ENCODE data around the gene PNPLA6. TPM values are rescaled to one million over a fixed set of nuclear protein-coding genes. Genes with fewer than 3 reads are reported as not detected.
"Not testable (repeated sequence)": the region's sequence is repeated elsewhere in the genome, so short reads cannot be mapped to it uniquely, and the experiment has no call there.

The PNPLA6 gene
- total RNA-seq, 1 donor from 2014 or later, result 43.5 TPM

DNA sequence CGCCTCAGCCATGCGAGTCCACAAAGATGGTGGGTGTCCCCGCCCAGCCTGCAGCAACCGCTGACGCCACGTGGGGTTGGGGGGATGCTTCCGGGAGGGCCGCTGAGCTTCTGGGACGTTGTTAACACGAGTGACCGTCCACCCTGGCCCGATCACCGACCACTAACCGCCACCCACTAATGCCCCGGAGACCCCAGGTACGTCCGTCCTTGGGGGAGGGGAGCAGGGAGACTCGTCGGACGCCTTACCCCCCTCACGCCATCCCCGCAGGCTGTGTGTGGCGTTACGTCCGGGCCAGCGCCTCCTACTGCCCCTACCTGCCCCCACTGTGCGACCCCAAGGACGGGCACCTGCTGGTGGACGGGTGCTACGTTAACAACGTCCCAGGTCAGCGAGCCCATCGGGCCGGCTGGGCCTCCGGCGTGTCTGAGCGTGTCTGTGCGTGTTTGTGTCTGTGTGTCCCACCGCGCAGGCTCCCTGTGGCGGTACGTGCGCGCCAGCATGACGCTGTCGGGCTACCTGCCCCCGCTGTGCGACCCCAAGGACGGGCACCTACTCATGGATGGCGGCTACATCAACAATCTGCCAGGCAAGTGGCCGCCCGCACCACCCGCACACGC lies 21.3 kb downstream of the PNPLA6 start:
- DNase-seq, result no peak

DNA sequence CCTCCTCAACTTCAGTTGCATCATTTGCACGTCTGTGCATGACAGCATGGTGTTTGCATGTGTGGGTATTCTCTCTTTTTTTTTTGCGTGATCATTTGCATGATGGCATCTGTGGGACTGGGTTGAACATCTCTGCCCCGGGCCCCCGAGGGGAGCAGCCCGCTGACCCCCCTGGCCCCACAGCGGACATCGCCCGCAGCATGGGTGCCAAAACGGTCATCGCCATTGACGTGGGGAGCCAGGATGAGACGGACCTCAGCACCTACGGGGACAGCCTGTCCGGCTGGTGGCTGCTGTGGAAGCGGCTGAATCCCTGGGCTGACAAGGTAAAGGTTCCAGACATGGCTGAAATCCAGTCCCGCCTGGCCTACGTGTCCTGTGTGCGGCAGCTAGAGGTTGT lies 23.1 kb downstream of the PNPLA6 start:
- no peak for DNase-seq

DNA sequence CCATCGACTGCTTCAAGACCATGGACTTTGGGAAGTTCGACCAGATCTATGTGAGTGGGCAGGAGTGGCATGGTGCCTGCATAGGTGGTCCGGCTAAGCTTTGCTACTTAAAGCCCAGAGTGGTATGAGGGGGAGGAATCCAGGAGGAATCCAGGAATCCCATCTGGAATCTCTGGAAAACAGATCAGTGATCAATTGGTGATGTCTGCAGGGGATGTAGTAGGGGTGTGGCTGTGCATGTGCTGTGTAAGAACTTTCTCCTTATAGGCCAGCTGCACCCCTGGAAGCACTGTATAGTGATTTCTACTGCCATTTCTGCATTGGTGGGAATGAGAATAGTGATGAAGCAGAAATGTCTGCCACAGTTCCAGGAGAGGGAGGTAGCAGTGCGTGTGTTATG lies 23.6 kb downstream of the PNPLA6 start:
- no peak for DNase-seq

DNA sequence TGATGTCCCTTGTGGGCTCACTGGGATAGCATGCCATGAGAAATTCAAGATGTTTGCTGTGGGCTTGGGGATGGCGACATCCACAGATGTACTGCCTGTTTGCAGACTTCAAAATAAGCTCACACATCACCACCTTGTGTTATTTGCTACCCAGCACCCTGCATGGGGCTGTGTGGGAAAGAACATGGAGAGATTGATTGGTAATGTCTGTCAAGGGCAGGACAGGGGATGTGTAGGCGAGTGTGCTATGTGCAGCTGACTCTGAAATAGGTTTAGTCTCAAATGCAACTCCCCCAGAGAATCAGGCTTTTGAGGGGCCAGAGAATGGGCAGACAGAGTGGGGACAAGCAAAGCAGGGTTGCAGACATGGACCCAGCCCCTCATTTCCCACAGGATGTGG lies 24.7 kb downstream of the PNPLA6 start:
- DNase-seq, result no peak

DNA sequence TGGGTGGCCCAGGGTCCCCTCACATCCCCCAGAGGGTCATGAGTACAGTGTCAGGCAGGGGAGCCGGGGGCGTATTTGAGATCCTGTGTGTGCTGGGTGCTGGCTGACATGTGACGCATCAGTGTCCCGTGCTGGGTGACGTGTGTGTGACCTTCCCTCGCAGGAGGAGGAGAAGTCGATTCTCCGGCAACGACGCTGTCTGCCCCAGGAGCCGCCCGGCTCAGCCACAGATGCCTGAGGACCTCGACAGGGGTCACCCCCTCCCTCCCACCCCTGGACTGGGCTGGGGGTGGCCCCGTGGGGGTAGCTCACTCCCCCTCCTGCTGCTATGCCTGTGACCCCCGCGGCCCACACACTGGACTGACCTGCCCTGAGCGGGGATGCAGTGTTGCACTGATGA lies 25.8 kb downstream of the PNPLA6 start:
- DNase-seq, result no peak

DNA sequence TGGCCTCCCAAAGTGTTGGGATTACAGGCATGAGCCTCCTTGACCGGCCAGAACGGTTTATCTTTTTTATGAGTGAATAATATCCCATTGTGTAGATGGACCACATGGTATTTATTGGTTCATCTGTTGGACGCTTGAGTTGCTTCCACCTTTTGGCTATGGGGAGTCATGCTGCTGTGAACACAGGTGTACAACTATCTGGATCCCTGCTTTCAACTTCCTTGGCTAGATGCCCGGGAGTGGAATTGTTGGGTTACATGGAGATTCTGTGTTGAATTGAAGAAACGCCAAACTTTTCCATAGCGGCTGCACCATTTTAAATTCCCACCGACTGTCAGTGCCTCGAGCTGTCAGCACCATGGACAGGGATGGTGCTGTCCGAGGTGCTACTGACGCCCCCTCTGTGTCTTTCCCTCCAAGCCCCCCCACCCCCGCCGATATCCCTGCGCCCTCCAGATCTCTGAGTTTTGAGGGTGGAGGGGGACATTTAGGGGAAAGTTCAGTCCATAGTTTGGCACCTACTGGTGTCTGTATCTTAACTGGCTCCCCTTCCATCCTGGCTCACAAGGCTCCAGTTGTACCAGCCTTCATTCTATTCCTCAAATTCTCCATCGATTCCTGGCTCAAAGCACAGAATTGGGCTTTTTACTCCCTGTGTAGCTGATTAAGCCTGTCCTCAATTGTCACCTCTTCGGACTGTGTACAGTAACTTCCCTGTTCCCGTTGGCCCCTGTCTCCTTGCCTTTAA lies 27.3 kb downstream of the PNPLA6 start:
- peak; percentile 28 for DNase-seq

DNA sequence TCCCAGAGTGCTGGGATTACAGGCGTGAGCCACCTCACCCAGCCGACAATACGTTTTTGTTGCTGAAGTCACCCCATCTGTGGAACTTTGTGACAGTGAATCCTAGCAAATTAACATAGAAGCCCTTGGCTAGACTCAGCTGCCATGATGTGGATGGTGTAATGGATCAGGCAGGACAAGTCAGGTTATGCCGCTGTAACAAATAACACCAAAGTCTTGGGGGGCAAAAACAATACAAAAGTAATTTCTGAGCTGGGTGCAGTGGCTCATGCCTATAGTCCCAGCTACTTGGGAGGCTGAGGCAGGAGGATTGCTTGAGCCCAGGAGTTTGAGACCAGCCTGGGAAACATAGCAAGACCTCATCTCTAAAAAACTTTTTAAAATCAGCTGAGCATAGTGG lies 29.3 kb downstream of the PNPLA6 start:
- no peak for DNase-seq

DNA sequence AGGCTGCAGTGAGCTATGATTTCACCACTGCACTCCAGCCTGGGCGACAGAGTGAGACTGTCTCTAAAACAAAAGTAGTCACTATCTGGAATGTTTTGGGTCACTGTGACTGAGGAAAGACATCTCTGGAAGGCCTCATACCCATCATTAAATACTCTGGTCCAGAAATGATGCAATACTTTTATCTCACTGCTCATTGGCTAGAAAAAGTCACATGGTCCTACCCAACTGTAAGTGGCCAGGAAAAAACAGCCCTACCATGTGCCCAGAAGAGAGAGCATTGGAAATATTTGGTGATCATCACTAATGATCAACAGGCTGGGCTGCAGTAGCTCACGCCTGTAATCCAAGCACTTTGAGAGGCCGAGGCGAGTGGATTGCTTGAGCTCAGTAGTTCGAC lies 29.8 kb downstream of the PNPLA6 start:
- no peak for DNase-seq

DNA sequence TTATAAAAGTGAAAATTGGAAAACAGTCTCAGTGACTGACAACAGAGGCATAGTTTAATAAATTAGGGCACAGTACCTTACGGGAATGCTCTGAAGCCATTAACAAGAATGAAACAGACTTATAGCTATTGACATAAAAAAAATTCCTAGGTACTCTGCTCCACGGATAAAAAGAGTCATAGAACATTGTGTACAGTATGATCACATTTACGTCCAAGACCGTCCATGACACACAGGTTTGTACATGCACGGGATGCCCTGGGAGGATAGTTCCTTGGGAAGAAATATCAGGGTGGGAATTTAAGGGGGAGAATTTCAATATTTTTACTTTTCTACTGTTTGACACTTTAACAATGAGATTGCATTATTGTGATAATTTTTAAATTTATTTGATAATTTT lies 35.2 kb downstream of the PNPLA6 start:
- no peak for DNase-seq

DNA sequence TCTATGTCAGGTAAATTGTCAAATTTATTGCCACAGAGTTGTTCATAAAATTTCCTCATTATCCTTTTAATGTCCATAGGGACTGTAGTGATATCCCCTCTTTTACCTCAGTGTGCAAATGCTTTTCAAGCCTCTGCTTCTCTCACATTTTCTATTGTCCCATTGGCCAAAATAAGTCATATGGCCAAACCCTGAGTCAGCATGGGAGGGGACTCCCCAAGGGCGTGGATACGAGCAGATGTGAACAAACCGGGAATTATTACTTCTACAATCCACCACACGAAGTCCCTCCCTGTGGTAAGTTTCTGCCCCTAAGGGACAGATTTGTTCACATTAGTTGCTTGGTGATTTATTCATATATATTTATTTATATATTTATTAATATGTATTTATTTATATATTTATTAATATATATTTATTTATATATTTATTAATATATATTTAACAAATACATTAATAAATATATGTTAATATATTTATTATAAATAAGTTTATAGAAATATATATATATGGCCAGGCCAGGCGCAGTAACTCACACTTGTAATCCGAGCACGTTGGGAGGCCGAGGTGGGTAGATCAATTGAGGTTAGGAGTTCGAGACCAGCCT lies 40.0 kb downstream of the PNPLA6 start:
- no peak for DNase-seq

DNA sequence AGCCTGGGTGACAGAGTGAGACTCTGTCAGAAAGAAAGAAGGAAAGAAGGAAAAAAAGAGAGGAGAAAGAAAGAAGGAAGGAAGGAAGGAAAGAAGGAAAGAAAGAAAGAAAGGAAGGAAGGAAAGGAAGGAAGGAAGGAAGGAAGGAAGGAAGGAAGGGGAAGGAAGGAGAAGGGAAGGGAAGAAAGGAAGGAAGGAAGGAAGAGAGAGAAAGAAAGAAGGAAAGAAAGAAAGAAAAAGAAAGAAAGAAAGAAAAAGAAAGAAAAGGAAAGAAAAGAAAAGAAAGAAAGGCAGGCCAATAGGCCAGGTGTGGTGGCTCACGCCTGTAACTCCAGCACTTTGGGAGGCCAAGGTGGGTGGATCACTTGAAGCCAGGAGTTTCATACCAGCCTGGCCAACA lies 41.9 kb downstream of the PNPLA6 start:
- not testable (repeated sequence) for DNase-seq

DNA sequence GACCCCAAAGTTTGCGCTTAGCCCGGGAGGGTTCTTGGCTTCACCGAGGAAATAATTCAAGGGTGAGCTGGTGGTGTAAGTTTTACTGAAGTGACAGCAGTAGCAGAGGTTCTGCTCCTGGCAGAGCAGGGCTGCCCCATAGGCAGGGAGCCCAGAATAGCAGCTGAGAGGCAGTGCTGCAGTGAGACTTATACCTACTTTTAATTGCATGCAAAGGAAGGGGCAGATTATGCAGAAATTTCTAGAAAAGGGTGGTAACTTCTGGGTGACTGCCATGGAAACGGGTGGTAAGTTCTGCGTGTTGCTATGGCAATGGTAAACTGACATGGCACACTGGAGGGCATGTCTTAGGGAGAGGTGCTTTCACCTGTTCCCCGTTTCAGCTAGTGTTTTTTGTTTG lies 42.6 kb downstream of the PNPLA6 start:
- no peak for DNase-seq

DNA sequence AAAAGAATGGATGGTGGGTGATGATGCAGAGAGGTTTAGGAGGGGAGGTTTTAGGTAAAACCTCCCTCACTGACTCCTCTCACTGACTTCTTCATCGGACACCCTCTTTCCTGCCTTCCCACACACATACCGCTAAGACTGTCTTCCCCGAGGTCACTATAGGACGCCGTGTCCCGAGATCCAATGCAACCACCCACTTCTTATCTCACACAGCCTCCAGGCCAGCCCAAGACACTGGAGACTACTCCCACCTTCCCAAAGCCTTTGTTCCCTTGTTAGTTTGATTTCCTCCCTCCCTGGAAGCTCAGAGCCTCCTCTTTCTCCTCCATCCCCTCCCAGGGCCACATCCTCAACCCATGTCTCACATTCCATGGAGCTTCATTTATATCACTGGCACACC lies 43.7 kb downstream of the PNPLA6 start:
- no peak for DNase-seq

DNA sequence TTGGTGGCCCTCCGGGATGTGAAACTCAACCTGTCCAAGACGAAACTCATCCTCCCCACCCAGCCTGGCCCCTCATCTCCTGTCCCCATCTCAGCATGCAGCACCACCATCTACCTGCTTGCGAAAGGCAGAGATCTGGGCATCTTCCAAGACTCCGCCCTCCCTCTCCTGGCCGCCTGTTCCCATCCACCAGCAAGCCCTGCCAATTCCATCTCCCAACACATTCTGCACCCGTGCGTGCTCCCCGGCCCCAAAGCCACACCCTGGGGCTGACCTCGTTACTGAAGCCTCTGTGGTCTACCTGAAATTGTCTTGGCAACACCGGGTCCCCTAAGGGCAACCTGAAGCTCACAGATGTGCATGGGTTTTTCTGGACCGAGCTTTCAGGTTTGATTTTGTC lies 46.9 kb downstream of the PNPLA6 start:
- DNase-seq, result no peak

DNA sequence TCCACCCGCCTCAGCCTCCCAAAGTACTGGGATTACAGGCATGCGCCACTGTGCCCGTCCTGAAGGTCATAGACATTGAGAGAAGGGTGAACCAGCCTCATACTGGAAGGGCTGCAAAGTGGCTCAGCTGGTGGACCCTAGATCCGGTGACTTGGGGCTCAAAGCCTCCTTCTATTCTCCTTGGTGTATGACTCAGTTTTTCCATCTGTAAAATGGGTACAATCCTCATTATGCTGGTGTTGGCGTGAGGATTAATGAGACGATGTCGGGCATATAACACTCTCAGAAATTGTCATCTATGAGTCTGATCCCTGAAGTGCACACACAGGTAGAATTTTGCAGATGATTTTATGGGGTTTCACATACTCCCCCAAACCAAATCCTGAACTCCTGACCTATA lies 54.3 kb downstream of the PNPLA6 start:
- no peak for DNase-seq

DNA sequence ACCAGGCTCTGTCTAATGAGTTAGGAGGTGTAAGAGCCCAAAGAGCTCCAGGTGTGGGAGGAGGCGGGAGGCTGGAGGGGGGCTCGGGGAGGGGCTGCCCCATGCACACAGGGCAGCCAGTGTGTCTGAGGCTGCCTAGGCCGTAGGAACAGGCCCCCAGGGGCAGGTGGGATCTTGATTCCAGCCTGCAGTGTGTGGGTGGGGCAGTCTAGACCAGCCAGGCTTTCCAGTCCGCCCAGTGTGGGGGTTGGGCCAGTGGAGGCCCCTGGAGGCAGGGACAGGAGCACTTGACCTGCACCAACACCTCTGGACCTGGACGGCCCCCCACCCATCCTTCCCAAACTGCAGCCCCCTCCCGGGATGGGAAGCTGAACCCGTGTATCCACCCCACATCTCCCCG lies 54.7 kb downstream of the PNPLA6 start:
- peak; percentile 6 for DNase-seq

DNA sequence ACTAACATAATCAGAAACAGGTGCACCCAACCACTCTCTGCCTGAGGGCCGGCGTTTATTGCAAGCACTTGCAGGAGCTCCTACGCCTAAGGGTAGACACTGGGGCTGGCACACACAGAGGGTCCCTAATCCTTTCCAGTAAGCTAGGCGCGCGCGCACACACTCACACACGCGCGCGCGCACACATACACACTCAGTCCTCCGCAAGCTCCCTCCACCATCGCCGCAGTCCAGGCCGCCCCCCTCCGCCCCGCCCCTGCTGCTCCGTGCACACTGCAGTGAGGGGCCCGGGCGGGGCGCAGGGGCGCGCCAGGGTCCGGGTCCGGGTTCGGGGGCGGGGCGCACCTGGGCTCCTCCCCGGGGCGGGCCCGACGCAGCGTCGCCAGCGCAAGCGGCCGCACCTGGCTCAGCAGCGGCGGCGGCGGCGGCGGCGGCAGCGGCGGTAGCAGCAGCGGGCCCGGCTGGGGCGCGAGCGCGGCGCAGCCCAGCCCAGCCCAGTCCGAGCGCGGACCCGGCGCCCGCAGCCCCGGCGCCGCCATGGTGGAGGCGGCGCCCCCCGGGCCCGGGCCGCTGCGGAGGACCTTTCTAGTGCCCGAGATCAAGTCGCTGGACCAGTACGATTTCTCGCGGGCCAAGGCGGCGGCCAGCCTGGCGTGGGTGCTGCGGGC lies 60.1 kb downstream of the PNPLA6 start, which contains the start of gene CAMSAP3:
TSS of gene CAMSAP3 (plus strand) at position 398 of the 668 bp plus-strand sequence. CDS start at position 538, 140 bp downstream.
- DNase-seq, result peak; percentile 45

DNA sequence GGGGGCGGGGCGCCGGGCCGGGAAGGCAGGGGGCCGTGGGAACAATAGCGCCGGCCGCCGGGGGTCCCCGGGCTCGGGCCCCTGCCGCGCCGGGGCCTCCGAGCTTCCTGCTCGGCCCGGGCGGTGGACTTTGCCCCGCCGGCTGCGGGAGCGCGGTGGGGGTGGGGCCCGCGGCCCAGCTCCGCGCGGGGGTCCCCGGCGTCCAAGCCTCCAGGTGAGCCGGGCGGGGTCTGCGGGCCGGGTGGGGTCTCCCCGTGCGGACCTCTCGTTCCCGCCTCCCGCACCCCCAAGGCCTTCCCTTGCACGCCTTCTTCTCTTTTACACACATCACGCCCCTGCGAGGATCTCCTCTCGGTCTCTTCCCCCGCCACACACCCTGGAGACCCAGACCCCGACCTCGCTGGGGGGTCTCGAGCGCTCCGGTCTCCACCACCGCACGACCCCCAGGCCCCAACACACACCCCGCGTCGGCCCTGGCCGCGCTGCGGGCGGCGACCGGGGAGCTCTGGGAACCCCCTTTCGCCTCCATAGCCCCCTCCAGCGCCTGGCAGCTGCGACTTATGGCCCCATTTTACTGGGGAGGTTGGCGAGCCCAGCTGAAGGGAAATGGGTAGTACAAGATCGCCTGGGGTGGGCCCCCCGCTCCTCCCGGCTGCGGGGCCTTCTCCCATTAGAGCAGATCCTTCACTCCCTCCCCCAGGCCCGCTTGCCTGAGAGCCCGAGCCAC lies 60.9 kb downstream of the PNPLA6 start:
- DNase-seq, result no peak

DNA sequence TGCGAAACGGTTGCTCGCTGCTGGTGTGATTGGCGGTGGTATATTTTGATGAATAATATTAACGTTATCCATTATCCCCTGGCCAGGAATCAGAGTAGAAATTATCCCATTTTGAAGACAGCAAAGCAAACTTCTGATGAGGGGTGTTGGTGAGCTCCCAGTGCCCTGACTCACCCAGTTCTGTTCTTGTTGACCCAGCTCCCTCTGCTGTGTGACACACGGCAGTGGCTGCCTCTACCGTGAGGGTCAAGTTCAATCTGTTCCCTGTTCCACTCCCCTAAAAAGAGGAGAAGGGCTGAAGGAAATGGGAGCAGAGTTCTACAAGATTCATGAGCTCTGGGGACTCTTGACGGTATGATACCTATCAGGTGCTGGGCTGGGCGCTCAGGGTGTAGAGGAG lies 62.2 kb downstream of the PNPLA6 start:
- DNase-seq, result no peak

DNA sequence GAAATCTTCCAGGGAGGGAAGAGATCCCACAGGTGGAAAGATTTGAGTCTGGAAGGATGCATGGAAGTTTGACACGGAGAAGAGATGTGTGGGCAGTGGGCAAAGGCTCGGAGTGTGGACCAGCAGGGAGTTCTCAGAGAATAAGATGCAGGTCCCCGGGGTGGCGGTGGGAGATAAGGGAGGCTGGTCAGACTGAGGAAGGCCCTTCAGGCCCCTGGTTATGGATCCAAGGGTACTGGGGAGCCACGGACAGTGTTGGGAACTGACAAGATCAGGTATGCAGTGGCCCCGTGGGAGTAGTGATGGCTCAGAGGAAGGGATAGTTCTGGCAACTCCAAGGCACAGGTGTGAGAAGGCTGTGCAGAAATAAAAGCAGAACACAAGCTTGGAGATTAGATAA lies 62.7 kb downstream of the PNPLA6 start:
- DNase-seq, result no peak

DNA sequence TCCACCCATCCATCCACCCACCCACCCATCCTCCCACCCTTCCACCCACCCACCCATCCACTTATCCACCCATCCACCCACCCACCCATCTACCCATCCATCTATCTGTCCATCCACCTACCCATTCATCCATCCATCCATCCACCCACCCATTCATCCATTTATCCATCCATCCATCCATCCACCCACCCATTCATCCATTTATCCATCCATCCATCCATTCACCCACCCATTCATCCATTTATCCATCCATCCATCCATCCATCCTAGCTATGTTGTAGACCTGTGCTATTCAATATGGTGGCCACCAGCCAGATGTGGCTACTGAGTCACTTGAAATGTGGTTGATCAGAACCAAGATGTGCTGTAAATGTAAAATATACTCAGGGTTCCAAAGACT lies 65.2 kb downstream of the PNPLA6 start:
- no peak for DNase-seq

DNA sequence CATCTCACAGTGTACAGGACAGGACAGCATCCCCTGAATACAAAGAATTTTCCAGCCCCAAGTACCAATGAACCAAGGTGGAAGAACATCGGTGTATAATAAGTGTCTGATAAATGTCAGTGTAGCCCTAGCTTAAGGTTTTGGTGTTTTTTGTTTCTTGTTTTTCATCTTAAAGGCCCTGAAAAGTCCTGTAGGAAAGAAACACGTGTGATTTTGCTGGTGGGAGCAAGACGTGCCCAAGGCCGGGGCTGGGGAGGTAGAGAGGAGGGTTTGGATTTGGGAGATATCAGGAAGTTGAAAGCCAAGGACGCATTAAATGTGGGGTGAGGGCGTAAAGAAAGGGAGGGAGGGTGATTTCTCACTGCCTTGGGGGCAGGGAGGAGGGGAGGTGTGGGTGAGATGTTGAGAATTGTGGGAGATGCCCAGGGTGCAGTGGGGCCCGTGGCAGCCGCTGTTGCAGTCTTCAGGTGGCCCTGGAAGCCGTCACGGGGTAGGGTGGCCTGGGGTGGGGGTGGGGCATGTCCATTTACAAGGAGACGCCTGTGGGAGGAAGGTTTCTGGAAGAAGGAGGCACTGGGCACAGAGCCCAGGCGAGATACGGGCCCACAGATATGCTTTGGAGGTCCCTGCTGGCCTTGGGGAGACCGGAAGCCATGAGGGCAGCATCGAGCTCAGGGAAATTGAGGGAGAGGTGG lies 66.9 kb downstream of the PNPLA6 start:
- DNase-seq, result no peak

Data from tongue (tissue), 2 donors.